SIG-M5 treated with dmso at 0.1 percent for 504 hours (cell line): ENCODE measurements around the gene FAM124A.

ENCODE experiments used
- DNase-seq: peaks from one replicate; lab custom pipeline; 2025; ENCODE audit not compliant: unreplicated experiment; lab: John Stamatoyannopoulos, UW

Gene FAM124A, protein sequence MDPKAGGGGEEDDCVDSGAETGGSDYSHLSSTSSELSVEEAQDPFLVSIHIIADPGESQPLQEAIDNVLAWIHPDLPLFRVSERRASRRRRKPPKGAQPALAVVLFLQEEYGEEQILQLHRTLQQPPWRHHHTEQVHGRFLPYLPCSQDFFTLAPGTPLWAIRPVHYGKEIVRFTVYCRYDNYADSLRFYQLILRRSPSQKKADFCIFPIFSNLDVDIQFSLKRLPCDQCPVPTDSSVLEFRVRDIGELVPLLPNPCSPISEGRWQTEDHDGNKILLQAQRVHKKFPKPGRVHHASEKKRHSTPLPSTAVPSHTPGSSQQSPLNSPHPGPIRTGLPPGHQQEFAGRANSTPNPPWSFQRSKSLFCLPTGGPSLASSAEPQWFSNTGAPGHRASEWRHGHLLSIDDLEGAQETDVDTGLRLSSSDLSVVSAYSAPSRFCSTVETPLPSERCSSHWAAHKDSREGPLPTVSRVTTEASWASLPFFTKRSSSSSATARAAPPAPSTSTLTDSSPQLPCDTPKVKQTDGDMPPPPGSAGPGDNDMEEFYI

DNA sequence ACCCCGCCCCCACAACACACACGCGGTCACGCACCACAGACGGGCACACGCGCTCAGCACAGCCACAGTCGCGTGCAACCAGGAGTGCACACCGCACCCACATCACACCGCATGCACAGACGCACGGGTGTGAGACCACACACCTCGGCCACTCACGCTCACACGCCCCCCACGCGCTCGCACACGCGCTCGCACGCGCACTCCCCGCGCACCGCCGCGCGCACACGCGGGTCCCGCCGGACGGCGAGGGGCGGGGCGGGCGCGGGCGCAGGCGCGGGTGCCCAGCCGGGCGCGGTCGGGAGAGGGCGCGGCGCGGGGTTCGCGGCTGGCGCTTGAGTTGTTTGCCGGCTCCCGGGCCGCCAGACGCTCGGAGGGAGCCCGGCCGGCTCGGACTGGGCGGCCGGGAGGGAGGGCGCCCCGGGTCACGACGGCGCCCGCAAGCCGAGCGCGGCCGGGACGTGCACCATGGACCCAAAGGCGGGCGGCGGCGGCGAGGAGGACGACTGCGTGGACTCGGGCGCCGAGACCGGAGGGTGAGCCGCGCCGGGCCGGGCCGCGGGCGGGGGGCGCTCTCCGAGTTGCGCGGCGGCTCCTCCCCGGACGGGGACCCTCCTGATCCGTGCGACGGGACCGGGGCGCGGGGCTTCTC lies at the start of gene FAM124A:
Gene FAM124A, plus strand, starts transcription at position 362 of the 649 bp plus-strand sequence. Its CDS starts 104 bp downstream, at position 466.
- DNase-seq, result peak; percentile 36

DNA sequence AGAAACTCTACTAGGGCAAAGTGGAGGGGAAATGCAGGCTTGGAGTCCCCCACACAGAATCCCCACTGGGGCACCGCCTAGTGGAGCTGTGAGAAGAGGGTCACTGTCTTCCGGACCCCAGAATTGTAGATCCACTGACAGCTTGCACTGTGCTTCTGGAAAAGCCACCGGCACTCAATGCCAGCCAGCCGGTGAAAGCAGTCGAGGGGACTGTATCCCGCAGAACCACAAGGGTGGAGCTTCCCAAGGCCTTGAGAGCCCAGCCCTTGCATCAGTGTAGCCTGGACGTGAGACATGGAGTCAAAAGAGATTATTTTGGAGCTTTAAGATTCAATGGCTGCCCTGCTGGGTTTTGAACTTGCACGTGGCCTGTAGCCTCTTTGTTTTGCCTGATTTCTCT lies 47.2 kb upstream of the FAM124A start:
- DNase-seq, result no peak

DNA sequence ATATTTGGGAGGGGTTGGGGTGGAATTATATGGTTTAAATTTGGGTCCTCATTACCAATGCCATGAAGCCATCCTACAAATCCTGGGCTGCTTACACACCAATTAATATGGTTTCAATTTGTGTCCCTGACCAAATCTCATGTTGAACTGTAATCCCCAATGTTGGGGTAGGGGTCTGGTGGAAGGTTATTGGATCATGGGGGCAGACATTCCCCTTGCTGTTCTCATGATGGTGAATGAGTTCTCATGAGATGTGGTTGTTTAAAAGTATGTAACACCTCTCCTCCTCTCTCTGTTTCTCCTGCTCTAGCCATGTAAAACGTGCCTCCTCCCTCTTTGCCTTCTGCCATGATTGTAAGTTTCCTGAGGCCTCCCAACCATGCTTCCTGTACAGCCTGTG lies 46.6 kb upstream of the FAM124A start:
- DNase-seq, result no peak

DNA sequence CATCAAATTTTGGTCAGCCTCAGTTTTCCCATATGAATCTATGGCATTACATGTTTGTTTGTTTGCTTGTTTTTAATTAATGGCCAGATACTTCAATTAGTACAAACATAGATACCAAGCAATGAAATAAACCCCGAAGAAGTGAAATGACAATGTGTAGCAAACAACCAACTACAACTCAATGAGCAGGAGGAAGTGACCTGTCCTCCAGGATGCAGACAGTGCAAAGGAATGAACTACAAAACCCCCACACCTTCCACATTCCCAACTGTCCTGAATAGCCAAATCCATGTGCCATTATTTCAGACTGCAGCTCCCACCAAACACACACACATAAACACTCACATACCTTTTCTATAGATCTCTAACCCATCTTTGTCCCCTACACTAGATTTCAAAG lies 45.0 kb upstream of the FAM124A start:
- no peak for DNase-seq

DNA sequence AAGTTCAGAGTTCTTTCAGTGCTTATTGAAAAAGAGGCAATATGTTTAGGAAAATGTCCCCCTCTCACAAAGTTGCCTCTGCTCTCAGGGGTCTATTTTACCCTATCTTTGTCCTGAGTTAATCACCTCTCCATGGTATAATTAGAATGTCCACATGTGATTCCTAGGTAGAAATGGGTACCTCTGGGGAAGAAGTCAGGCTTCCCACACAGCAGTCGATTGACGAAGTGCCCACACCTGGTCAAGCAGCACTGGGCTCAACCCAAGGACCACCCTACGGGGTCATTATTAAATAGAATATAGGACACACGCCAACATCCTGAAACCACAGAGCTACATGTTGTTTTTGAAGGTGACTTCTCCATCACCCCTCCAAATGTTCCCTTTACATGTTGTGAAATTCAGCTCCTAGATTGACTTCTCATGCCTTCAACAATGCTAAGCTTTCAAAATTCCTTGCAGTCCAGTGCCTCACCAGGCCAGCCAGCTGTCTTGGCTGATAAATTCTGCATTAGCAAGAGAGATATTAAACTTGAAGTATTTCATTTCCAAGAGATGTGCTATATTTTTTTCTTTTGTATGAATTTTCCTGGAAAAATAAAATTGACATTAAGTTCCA lies 43.6 kb upstream of the FAM124A start:
- no peak for DNase-seq

DNA sequence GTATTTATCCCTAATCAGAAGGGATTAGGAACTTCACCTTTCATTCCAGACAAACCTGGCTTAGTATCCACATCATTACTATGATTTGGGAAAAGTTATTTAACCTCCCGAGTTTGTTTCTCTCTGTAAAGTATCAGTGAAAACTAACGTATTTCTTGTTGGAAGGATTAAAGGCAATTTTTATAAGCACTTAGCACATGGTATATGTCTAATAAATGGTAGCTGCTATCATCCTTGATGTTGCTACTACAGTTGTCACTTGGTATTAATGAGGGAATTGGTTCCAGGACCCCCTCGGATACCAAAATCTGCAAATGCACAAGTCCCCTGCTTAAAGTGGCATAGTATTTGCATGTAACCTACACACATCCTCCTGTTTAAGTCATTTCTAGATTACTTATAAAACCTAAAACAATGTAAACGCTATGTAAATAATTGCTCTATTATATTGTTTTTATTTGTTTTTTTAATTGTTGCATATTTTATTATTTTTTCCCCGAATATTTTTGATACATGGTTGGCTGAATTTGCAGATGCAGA lies 42.7 kb upstream of the FAM124A start:
- DNase-seq, result no peak

DNA sequence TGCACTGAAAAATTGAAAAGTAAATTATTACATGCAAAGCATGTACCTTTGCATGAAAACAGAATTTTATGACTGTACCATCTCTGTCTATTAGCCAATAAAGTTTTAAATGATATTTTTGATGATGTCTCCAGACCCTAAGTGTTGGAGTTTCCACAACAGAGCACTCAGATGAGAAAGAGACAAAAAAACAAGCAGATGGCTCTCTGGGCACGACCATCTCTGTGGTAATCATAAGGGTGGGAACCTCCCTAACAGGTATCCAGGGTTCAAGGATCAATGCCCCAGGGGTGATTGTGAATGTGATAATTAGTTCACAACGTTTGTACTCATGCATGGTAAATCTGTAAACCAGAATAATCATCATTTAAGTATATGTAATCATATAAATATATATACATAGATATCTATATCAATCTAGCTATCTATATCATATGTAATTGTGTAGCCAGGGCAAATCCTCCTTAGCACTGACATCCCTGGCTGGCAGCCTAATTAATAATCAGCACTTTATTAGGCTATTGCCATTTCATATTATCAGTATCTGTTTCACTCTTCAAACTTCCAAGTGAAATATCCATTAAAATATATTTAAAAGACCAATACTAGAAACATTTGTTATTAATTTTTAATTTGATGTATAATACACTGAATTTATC lies 41.2 kb upstream of the FAM124A start:
- DNase-seq, result no peak

DNA sequence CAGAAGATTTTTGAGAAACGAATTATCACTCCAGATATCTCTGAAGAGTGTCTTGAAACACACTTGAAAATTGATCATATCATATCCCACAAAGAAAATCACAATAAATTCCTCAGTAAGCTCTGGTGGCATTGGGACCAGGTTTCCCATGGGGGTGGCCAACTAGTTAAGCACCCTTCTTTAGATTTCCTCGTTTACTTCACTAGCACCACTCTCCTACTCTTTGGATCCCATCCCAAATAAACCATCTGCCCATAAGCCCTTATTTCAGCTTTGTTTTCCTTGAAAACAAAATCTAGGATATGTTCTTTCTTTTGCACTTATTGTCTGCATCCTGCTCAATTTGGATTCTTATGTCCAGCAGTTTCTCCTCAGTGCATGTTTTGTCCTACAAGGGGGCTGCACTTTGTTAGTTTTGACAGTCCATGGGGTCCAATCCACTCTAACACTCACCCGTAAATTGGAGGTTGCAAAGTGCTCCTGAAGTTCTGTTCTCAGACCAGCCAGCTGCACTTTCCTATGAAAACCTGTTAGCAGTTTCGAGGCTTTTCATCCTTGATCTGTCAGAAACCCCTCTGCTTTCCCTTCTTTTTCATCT lies 40.3 kb upstream of the FAM124A start:
- no peak for DNase-seq

DNA sequence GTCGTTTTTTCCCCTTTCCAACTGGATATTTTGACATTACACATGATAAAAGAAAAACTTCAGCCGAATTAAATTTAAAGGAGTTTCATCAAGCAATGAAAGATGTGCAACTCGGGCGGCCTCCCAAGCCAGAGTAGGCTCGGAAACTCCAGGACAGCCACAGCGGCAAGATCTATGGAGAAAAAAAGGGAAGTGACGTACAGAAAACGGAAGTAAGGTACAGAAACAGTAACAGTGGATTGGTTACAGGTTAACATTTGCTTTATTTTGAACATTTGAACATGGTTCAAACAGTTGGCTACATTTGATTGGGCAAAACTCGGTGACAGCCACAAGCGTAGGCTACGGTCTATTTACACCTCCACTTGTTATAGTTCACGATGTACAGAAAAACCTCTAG lies 30.5 kb upstream of the FAM124A start:
- DNase-seq, result no peak

DNA sequence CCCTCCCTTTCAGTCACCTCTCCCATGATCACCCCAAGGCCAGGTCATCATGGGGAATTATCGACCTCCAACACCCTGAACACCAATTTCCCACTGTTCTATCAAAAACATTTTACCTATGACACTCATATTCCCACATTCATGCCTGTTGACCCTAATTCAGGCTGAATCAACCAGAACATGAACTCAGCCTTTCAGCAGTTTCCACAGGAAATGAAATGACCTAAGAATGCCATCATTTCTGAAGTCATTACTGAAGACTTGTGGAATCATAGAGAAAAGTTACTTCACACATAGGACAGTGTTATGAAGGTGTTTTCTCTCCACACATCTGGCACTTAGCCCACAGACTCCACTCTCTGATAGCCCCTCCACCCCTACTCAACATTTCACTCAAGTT lies 29.9 kb upstream of the FAM124A start:
- no peak for DNase-seq

DNA sequence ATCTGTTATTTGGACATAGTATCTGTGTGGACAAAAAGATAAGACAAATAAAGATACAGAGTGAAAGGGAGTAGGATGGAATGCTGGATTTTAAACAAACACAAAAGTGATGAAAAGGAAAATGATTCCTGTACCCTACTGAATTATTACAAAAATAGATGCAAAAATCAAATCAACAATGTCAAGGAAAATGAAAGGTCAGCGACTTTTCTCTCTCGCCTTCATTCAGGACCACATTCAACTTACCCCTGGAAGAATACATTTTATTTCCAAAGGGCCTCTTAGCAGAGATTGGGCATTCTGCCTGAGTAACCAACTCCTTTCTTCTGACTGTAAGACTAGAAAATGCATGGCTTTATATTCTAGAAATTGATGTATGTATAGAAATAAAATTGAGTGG lies 28.8 kb upstream of the FAM124A start:
- DNase-seq, result no peak

DNA sequence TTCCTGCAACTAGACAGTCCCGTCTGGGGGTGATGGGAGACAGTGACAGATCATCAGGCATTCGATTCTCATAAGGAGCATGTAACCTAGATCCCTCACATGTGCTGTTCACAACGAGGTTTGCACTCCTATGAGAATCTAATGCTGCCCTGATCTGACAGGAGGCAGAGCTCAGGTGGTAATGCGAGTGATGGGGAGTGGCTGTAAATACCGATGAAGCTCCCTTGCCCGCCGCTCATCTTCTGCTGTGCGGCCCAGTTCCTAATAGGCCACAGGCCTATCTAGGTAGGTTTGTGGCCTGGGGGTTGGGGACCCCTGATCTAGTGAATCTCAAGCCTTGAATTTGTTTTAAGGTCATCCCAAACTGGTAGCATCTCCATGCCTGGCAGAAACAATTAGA lies 27.3 kb upstream of the FAM124A start:
- no peak for DNase-seq

DNA sequence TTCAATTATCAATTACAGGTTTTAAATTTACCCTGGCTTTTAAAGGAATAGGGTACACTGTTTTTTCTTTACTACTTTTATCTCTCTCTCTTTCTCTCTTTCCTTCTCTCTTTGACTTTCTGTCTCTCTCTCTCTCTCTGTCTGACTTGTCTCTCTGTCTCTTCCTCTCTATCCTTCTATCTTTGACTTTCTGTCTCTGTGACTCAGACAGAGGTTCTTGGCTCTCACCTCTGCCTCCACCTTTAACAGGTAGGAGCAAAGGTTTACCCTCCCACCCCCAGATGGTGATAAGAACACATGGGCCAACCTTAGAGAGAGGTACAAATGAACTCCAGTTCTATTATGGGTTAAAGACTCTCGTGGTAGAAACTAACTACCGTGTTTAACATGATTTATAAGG lies 20.3 kb upstream of the FAM124A start:
- no peak for DNase-seq

DNA sequence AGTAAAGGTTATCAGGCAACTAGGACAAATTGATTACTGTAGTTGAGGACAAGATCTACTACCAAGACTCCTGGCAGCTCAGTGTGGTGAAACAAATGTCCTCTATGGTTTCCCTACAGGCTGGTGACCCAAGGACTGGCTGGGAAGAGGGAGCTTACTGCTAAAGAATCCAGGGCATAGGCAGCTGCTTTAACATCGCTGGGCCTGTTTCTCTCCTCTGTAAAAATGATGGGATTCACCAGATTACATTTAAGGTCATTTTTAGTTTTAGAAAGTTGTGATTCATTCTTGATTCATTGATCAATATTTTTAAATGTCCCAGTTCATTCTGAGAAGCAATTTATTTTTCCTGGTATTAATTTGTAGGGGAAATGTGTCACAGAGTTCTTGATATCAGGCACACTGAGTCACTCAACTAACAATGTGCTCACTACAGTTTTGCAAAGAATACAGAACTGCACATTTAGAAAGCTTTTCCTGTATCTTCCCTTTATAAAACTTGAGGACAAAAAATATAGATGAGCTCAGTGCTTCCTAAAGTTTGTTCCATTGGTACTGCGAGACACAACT lies 19.6 kb upstream of the FAM124A start:
- DNase-seq, result no peak

DNA sequence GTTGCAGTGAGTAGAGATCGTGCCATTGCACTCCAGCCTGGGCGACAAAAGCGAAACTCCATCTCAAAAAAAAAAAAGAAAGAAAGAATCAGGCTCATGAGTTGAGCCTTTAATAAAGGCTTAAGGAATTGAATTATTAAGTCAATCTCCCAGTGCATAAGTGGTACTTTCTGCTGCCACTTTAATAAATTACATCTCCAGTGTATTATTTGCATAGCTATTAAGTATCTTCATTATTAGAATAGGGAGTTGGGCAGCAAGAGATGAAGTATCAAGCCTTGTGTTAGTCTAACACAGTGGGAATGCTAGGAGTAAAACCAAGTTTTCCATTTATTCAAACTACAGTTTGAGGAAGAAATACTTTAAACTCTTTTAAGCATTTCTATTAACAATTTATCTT lies 15.6 kb upstream of the FAM124A start:
- DNase-seq, result no peak

DNA sequence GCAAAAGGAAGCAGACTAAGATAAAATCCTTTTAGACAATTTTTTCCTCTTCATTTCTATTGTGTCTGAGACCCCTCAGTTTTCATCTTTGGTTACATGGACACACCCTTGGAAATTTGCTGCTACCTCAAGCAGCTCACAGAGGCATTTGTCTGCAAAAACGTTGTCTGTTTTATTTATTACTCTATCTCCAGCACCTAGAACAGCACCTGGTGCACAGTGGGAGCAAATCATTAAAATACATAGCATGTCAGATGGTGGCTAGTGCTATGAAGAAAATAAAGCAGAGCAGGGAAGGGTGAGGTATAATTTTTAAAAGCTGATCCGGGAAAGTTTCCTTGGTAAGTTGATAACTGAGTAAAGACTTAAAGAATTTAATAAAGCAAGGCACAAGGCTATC lies 14.3 kb upstream of the FAM124A start:
- DNase-seq, result no peak

DNA sequence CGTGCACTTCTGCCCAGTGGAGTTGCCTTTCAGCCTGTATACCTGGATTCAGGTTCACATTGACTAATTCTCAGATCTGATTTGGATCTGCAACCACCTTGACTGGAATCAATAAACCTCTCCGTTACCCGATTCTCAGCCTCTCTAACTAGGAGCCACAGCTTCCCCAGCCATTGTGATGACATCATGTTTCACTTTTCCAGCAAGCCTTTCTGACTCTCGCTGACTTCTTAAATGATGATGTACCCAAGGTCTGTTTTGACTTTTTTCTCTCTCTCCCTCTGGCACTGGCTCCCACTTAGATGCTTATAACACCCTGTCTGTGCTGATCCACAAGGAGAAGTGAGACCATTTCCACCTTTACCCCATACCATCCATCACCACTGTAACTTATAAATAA lies 13.5 kb upstream of the FAM124A start:
- DNase-seq, result no peak

DNA sequence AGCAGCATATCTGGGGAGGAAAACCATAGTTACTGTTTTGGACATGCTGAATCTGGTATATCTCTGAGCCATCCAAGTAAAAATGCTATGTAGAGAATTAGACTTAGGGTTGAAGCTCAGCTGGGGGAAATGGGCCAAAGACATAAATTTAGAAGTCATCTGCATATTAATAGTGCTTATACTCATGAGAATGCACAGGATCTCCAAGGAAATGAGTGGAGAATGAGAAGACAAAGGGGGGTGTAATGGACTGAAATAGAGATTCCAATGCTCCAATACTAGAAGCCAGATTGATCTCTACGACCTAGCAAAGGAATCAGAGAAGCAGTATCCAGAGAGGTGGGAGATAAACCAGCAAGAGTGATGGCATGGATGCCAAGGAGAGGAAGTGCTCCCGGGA lies 10.3 kb upstream of the FAM124A start:
- no peak for DNase-seq

DNA sequence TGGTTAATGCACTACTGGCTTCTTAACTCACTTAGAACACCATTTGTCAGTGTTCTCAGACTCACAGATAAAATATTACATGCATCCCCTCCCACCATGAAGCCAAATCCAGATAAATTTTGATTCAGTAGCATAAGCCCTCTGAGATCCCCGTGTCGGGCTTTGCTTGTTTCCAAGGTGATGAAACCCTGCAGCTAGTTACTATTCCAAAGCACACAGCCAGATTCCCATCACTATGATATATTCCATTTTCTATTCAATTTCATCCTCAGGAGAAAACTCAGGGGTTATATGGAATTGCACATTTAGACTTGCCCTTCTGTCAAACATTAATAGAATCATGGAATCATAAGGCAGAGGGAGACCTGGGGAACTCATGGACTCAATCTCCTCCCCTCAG lies 9.4 kb upstream of the FAM124A start:
- no peak for DNase-seq

DNA sequence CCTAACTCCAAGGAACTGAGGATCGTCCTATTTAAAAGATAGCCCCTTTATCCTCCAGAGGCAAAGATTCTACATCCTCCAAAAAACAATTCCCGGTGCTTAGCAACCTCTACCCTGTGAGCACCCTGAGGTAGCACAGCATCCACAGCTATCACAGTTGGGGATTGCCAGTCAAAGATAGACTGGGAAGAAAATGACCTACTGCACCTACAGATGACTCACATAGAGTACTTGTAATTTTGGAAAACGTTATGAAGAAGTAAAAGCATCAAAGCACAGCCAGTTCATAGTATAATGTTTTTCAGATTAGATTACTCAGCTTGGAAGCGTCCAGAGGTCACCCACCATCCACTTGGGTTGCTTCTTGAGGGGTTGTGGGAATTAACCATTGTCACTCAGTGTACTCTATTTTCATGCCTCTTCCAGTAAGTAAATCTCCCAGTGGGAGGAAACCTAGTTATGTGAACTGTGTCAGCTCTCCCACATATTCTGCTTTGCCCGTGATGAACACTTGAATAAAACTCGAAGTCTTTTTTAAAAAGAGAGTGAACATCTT lies 8.9 kb upstream of the FAM124A start:
- DNase-seq, result no peak
